Esophagus mucosa (tissue), 1 donor: ENCODE results near the gene RCHY1. TPM values are rescaled to one million over a fixed set of nuclear protein-coding genes. Genes with fewer than 3 reads are reported as not detected.
"Not testable (repeated sequence)": the region's sequence is repeated elsewhere in the genome, so short reads cannot be mapped to it uniquely, and the experiment has no call there.

ENCODE experiments used
- ATAC-seq: fragments of 200-7000 bp; cut with Tn5 transposase; one replicate; pipeline ENCODE4 v1.9.1; 2020
- total RNA-seq: library from RNA; stranded (reverse); gene quantifications from one replicate; pipeline ENCODE4 v1.2.4, GENCODE V29; 2023
- donor health status: DM: yes; HTN: yes; CAD: no.

Gene RCHY1
- total RNA-seq, result 15.4 TPM

GRCh38 chr4:75514131-75514948 is at the start of gene RCHY1, which contains the start of gene THAP6:
RCHY1 (minus strand) TSS chr4:75514403; CDS start chr4:75514286, 117 bp downstream.
THAP6 (plus strand) TSS chr4:75514473; CDS start chr4:75515453, 980 bp downstream.
- ATAC-seq, result peak; percentile 97

- ATAC-seq, result peak; percentile 55
These were observed 47.6 kb upstream of the RCHY1 start for GRCh38 chr4:75561789-75562188.

- ATAC-seq, result no peak
These were observed 43.5 kb upstream of the RCHY1 start for GRCh38 chr4:75557696-75558095.

GRCh38 chr4:75555294-75556164 is 41.3 kb upstream of the RCHY1 start, which contains the start of gene ODAPH:
ODAPH (plus strand) TSS chr4:75556066; CDS start chr4:75556083, 17 bp downstream.
- peak; percentile 60 for ATAC-seq

GRCh38 chr4:75552452-75552851 is 38.2 kb upstream of the RCHY1 start:
- no peak for ATAC-seq

- no peak for ATAC-seq
These were observed 34.8 kb upstream of the RCHY1 start for GRCh38 chr4:75549019-75549418.

GRCh38 chr4:75547647-75548387 is 33.6 kb upstream of the RCHY1 start:
- ATAC-seq, result no peak

- no peak for ATAC-seq
These were observed 31.3 kb upstream of the RCHY1 start for GRCh38 chr4:75545526-75545925.

- ATAC-seq, result no peak
These were observed 30.7 kb upstream of the RCHY1 start for GRCh38 chr4:75544870-75545269.

GRCh38 chr4:75544220-75544619 is 30.0 kb upstream of the RCHY1 start:
- not testable (repeated sequence) for ATAC-seq

- ATAC-seq, result no peak
These were observed 28.6 kb upstream of the RCHY1 start for GRCh38 chr4:75542824-75543223.

- not testable (repeated sequence) for ATAC-seq
These were observed 23.1 kb upstream of the RCHY1 start for GRCh38 chr4:75537308-75537707.

GRCh38 chr4:75533926-75534325 is 19.7 kb upstream of the RCHY1 start:
- not testable (repeated sequence) for ATAC-seq

- not testable (repeated sequence) for ATAC-seq
These were observed 19.2 kb upstream of the RCHY1 start for GRCh38 chr4:75533339-75533887.

- ATAC-seq, result not testable (repeated sequence)
These were observed 17.4 kb upstream of the RCHY1 start for GRCh38 chr4:75531536-75532143.

- no peak for ATAC-seq
These were observed 16.5 kb upstream of the RCHY1 start for GRCh38 chr4:75530556-75531322.

- ATAC-seq, result no peak
These were observed 13.3 kb upstream of the RCHY1 start for GRCh38 chr4:75527482-75527881.

- ATAC-seq, result no peak
These were observed 11.7 kb upstream of the RCHY1 start for GRCh38 chr4:75525910-75526309.

- ATAC-seq, result no peak
These were observed 10.9 kb upstream of the RCHY1 start for GRCh38 chr4:75525086-75525485.

GRCh38 chr4:75519452-75519851 is 5.2 kb upstream of the RCHY1 start:
- not testable (repeated sequence) for ATAC-seq

- no peak for ATAC-seq
These were observed 1.9 kb upstream of the RCHY1 start for GRCh38 chr4:75516144-75516543.
